ENCODE measurements around the gene EPHA7. TPM values are rescaled to one million over a fixed set of nuclear protein-coding genes. Genes with fewer than 3 reads are reported as not detected.

Gene EPHA7
- polyA plus RNA-seq, 1 donor (not counting 4 experiments of a cell fraction or from before 2014, with no cell fraction given): not detected

DNA sequence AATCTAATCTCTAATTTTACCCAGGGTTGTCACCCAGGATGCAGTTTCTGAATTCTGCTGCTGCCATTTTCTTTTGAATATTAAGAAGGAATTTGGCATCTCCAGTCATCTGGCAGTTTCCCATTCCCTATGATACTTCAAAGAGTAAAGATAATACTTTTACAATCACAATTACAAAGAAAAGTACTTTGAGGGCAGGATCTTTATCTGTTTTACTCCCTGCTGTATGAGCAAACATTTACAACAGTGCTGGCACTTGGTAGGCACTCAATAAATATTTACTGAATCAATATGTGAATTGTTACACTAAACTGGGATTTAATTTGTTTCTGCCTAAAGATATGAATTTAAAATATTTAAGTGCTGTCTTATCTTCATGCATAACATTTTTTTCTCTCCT lies 224.9 kb downstream of the EPHA7 start:
- Histone ChIP-seq H3K4me3 (ENCODE audit: control insufficient read depth in 2 of 3, extremely low read depth in 1 of 3, insufficient read depth in 2 of 3, low read depth in 1 of 3, low read length in 3 of 3) (no peak overlapping the region), H2AFZ (ENCODE audit: control insufficient read depth, low read length) (no peak overlapping the region), H3K27ac (ENCODE audit: control insufficient read depth, insufficient read depth, low read length) (no peak overlapping the region), H3K9me1 (ENCODE audit: control insufficient read depth, extremely low read depth, insufficient read depth, low read length) (no peaks in the 10 kb centered on the region), H3K4me1 (ENCODE audit: control insufficient read depth, extremely low read depth, insufficient read depth, low read length) (no peaks in the 10 kb centered on the region), H3K36me3 (ENCODE audit: control insufficient read depth in 2 of 2, extremely low read depth in 1 of 2, insufficient read depth in 2 of 2, low read length in 2 of 2) (no peaks in the 10 kb centered on the region), H3K79me2 (ENCODE audit: control insufficient read depth, insufficient read depth, low read length) (no peaks in the 10 kb centered on the region), H3K9ac (ENCODE audit: control insufficient read depth, extremely low read depth, insufficient read depth, low read length) (no peak overlapping the region), H3K9me3 (ENCODE audit: control insufficient read depth, low read depth, low read length) (no peaks in the 10 kb centered on the region), H4K20me1 (ENCODE audit: control insufficient read depth, extremely low read depth, insufficient read depth, low read length) (no peaks in the 10 kb centered on the region), H3K27me3 (ENCODE audit: control insufficient read depth, extremely low read depth, insufficient read depth, low read length) (no peaks in the 10 kb centered on the region), H3K4me2 (ENCODE audit: control insufficient read depth, extremely low read depth, insufficient read depth, low read depth, low read length) (no peak overlapping the region)
- FAIRE-seq: no peak
- no peak for TF ChIP-seq EZH2 (IDR thresholded peaks at IDR 0.05; ENCODE audit: low read length)
- TF ChIP-seq, protein P1, sequence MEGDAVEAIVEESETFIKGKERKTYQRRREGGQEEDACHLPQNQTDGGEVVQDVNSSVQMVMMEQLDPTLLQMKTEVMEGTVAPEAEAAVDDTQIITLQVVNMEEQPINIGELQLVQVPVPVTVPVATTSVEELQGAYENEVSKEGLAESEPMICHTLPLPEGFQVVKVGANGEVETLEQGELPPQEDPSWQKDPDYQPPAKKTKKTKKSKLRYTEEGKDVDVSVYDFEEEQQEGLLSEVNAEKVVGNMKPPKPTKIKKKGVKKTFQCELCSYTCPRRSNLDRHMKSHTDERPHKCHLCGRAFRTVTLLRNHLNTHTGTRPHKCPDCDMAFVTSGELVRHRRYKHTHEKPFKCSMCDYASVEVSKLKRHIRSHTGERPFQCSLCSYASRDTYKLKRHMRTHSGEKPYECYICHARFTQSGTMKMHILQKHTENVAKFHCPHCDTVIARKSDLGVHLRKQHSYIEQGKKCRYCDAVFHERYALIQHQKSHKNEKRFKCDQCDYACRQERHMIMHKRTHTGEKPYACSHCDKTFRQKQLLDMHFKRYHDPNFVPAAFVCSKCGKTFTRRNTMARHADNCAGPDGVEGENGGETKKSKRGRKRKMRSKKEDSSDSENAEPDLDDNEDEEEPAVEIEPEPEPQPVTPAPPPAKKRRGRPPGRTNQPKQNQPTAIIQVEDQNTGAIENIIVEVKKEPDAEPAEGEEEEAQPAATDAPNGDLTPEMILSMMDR (optimal IDR thresholded peaks at IDR 0.05 in 1 of 3, IDR thresholded peaks at IDR 0.05 in 1 of 3, conservative IDR thresholded peaks at IDR 0.05 in 1 of 3; ENCODE audit: extremely low read depth in 1 of 3, insufficient read depth in 2 of 3, low read length in 3 of 3): no peak
- dilution Hi-C loops (cut with MboI; ENCODE audit: extremely low pct_ligation_motif_present, low sequenced_read_pairs): no loop called here
- no peak for DNase-seq (ENCODE audit: low read depth, low spot score)

GRCh38 chr6:93193868-93194267 lies 225.5 kb downstream of the EPHA7 start:
- Histone ChIP-seq H3K79me2 (ENCODE audit: control insufficient read depth, insufficient read depth, low read length) (no peaks in the 10 kb centered on the region), H3K9me3 (ENCODE audit: control insufficient read depth, low read depth, low read length) (no peaks in the 10 kb centered on the region), H3K36me3 (ENCODE audit: control insufficient read depth in 2 of 2, extremely low read depth in 1 of 2, insufficient read depth in 2 of 2, low read length in 2 of 2) (no peaks in the 10 kb centered on the region), H2AFZ (ENCODE audit: control insufficient read depth, low read length) (no peak overlapping the region), H3K4me3 (ENCODE audit: control insufficient read depth in 2 of 3, extremely low read depth in 1 of 3, insufficient read depth in 2 of 3, low read depth in 1 of 3, low read length in 3 of 3) (no peak overlapping the region), H3K9ac (ENCODE audit: control insufficient read depth, extremely low read depth, insufficient read depth, low read length) (no peak overlapping the region), H3K9me1 (ENCODE audit: control insufficient read depth, extremely low read depth, insufficient read depth, low read length) (no peaks in the 10 kb centered on the region), H3K4me2 (ENCODE audit: control insufficient read depth, extremely low read depth, insufficient read depth, low read depth, low read length) (no peak overlapping the region), H3K27ac (ENCODE audit: control insufficient read depth, insufficient read depth, low read length) (no peak overlapping the region), H3K4me1 (ENCODE audit: control insufficient read depth, extremely low read depth, insufficient read depth, low read length) (no peaks in the 10 kb centered on the region), H3K27me3 (ENCODE audit: control insufficient read depth, extremely low read depth, insufficient read depth, low read length) (no peaks in the 10 kb centered on the region), H4K20me1 (ENCODE audit: control insufficient read depth, extremely low read depth, insufficient read depth, low read length) (no peaks in the 10 kb centered on the region)
- no peak for FAIRE-seq
- dilution Hi-C loops (cut with MboI; ENCODE audit: extremely low pct_ligation_motif_present, low sequenced_read_pairs): no loop called here
- TF ChIP-seq, protein P1 (optimal IDR thresholded peaks at IDR 0.05 in 1 of 3, IDR thresholded peaks at IDR 0.05 in 1 of 3, conservative IDR thresholded peaks at IDR 0.05 in 1 of 3; ENCODE audit: extremely low read depth in 1 of 3, insufficient read depth in 2 of 3, low read length in 3 of 3): no peak
- no peak for TF ChIP-seq EZH2 (IDR thresholded peaks at IDR 0.05; ENCODE audit: low read length)
- DNase-seq (ENCODE audit: low read depth, low spot score): no peak

Data from keratinocyte (primary cell).